GM12878 (cell line): Measurements from ENCODE around the gene DPH1.
A peak's percentile ranks its signal among the peaks of the same experiment; 100 is the strongest.

Source experiments
- NBN ChIP-seq: fragments of 450-650 bp; IDR thresholded peaks from 2 replicates; pipeline ENCODE4 v1.6.1; 2016
- POLR2AphosphoS5 ChIP-seq: IDR thresholded peaks from 2 replicates; pipeline ENCODE4 v1.6.1; 2011; ENCODE audit warnings: mild to moderate bottlenecking, low read length, inconsistent platforms
- RB1 ChIP-seq: fragments of 450-650 bp; formaldehyde crosslinking; IDR thresholded peaks from 2 replicates; pipeline ENCODE4 v1.6.1; 2017; ENCODE audit warnings: mild to moderate bottlenecking, borderline replicate concordance
- SUZ12 ChIP-seq: fragments of 200-600 bp; sonication (generic); IDR thresholded peaks from one replicate; pipeline ENCODE4 v1.6.1; 2018; ENCODE audit warnings: antibody characterized with exemption, mild to moderate bottlenecking; ENCODE audit not compliant: unreplicated experiment
- ZBED1 ChIP-seq: IDR thresholded peaks from 2 replicates; pipeline ENCODE4 v1.6.1; 2016; ENCODE audit warnings: borderline replicate concordance
- TF ChIP-seq, protein P1 (sequence below), 3 experiments: IDR thresholded peaks in 2 of 3; conservative IDR thresholded peaks in 1 of 3; 2 replicates each; pipeline ENCODE4 v1.5.1; 2011; ENCODE audit warnings: low read depth in 3 of 3, low read length in 3 of 3, mild to moderate bottlenecking in 3 of 3, control low read depth in 2 of 3, moderate library complexity in 2 of 3, inconsistent platforms in 1 of 3, mixed read lengths in 1 of 3; ENCODE audit not compliant: control insufficient read depth in 2 of 3, insufficient read depth in 1 of 3; ENCODE audit errors: extremely low read depth in 1 of 3

GRCh38 chr17:2056206-2057174 lies 26.5 kb downstream of the DPH1 start:
- TF ChIP-seq ZBED1 (no peak), RB1 (no peak), POLR2AphosphoS5 (peak; percentile 66), SUZ12 (no peak), NBN (no peak)
- TF ChIP-seq, protein P1, sequence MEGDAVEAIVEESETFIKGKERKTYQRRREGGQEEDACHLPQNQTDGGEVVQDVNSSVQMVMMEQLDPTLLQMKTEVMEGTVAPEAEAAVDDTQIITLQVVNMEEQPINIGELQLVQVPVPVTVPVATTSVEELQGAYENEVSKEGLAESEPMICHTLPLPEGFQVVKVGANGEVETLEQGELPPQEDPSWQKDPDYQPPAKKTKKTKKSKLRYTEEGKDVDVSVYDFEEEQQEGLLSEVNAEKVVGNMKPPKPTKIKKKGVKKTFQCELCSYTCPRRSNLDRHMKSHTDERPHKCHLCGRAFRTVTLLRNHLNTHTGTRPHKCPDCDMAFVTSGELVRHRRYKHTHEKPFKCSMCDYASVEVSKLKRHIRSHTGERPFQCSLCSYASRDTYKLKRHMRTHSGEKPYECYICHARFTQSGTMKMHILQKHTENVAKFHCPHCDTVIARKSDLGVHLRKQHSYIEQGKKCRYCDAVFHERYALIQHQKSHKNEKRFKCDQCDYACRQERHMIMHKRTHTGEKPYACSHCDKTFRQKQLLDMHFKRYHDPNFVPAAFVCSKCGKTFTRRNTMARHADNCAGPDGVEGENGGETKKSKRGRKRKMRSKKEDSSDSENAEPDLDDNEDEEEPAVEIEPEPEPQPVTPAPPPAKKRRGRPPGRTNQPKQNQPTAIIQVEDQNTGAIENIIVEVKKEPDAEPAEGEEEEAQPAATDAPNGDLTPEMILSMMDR (IDR thresholded peaks at IDR 0.05 in 2 of 3, conservative IDR thresholded peaks at IDR 0.05 in 1 of 3; ENCODE audit: control insufficient read depth in 2 of 3, extremely low read depth in 1 of 3, insufficient read depth in 1 of 3, low read depth in 3 of 3, low read length in 3 of 3) = peak in 2 of 3 experiments; percentile 25 to 29; a peak in 4 of 6 replicates
